Measurements from ENCODE around the gene RNF223. TPM values are rescaled to one million over a fixed set of nuclear protein-coding genes. Genes with fewer than 3 reads are reported as not detected.
"Not testable (repeated sequence)": the region's sequence is repeated elsewhere in the genome, so short reads cannot be mapped to it uniquely, and the experiment has no call there.

RNF223 gene
- total RNA-seq, 1 donor from 2014 or later, result not detected

- H3K36me3 Mint-ChIP-seq (ENCODE audit: low read depth), result no peaks in the 10 kb centered on the region
- no peak for DNase-seq (ENCODE audit: low read depth, low spot score)
- no peak overlapping the region for H3K27ac Mint-ChIP-seq (ENCODE audit: unreplicated experiment)
- no peaks in the 10 kb centered on the region for H3K9me3 Mint-ChIP-seq
- no peak for TF ChIP-seq CTCF (conservative IDR thresholded peaks at IDR 0.05)
- peaks cover 22% of the 10 kb centered on the region for H3K4me1 Mint-ChIP-seq
- H3K4me3 Mint-ChIP-seq, result peak overlapping the region; percentile 44
- peaks cover 49% of the 10 kb centered on the region for H3K27me3 Mint-ChIP-seq (ENCODE audit: low read depth)
Measured at GRCh38 chr1:1060281-1061000, 13.7 kb downstream of the RNF223 start.

GRCh38 chr1:1059494-1060280 is 14.4 kb downstream of the RNF223 start:
- Mint-ChIP-seq H3K27ac (ENCODE audit: unreplicated experiment) (no peak overlapping the region), H3K27me3 (ENCODE audit: low read depth) (peaks cover 47% of the 10 kb centered on the region), H3K4me1 (peaks cover 28% of the 10 kb centered on the region), H3K9me3 (no peaks in the 10 kb centered on the region), H3K4me3 (peak overlapping the region; percentile 44), H3K36me3 (ENCODE audit: low read depth) (no peaks in the 10 kb centered on the region)
- TF ChIP-seq CTCF (conservative IDR thresholded peaks at IDR 0.05), result no peak
- DNase-seq (ENCODE audit: low read depth, low spot score), result peak; percentile 78

- Mint-ChIP-seq H3K27me3 (ENCODE audit: low read depth) (peaks cover 45% of the 10 kb centered on the region), H3K27ac (ENCODE audit: unreplicated experiment) (no peak overlapping the region), H3K9me3 (no peaks in the 10 kb centered on the region), H3K36me3 (ENCODE audit: low read depth) (no peaks in the 10 kb centered on the region), H3K4me1 (peaks cover 28% of the 10 kb centered on the region), H3K4me3 (peak overlapping the region; percentile 49)
- peak; percentile 54 for TF ChIP-seq CTCF (conservative IDR thresholded peaks at IDR 0.05)
- DNase-seq (ENCODE audit: low read depth, low spot score), result no peak
Measured at GRCh38 chr1:1058921-1059493, 15.1 kb downstream of the RNF223 start.

GRCh38 chr1:1058088-1058905 is 15.8 kb downstream of the RNF223 start:
- TF ChIP-seq CTCF (conservative IDR thresholded peaks at IDR 0.05), result no peak
- Mint-ChIP-seq H3K27ac (ENCODE audit: unreplicated experiment) (no peak overlapping the region), H3K4me3 (peak overlapping the region; percentile 72), H3K27me3 (ENCODE audit: low read depth) (peaks cover 44% of the 10 kb centered on the region), H3K9me3 (no peaks in the 10 kb centered on the region), H3K4me1 (peaks cover 28% of the 10 kb centered on the region), H3K36me3 (ENCODE audit: low read depth) (no peaks in the 10 kb centered on the region)
- DNase-seq (ENCODE audit: low read depth, low spot score), result no peak

GRCh38 chr1:1057769-1058087 is 16.4 kb downstream of the RNF223 start:
- Mint-ChIP-seq H3K4me1 (peaks cover 29% of the 10 kb centered on the region), H3K4me3 (peak overlapping the region; percentile 72), H3K27me3 (ENCODE audit: low read depth) (peaks cover 40% of the 10 kb centered on the region)
- not testable (repeated sequence) for H3K27ac Mint-ChIP-seq (ENCODE audit: unreplicated experiment); H3K9me3 Mint-ChIP-seq; DNase-seq (ENCODE audit: low read depth, low spot score); H3K36me3 Mint-ChIP-seq (ENCODE audit: low read depth)

Measured in neural crest cell (in vitro differentiated cells).